PC-9 (cell line): ENCODE results near the gene MYO5B. TPM values are rescaled to one million over a fixed set of nuclear protein-coding genes. Genes with fewer than 3 reads are reported as not detected.

Experiments
- BruUV-seq: library from RNA; stranded (reverse); fragments of 400-500 nt; replicated peaks from 2 replicates; lab custom pipeline; 2021; lab: Mats Ljungman, UMichigan
- CTCF ChIA-PET: fragments of 300-600 bp; sonication (Branson Sonifier 250); formaldehyde crosslinking; loops from one replicate; lab custom pipeline; 2022; ENCODE audit warnings: antibody characterized with exemption; lab: Charles Lee
- POLR2A ChIA-PET: fragments of 300-600 bp; sonication (Branson Sonifier 250); formaldehyde crosslinking; loops from one replicate; lab custom pipeline; 2022; ENCODE audit warnings: antibody characterized with exemption; ENCODE audit not compliant: unreplicated experiment; lab: Charles Lee
- DNase-seq, 2 experiments: peaks; one replicate each; pipeline versions ENCODE4 v3.0.0 to v3.0.0-alpha.2; 2015 to 2022; ENCODE audit warnings: mixed read lengths in 1 of 2
- H2AFZ ChIP-seq: fragments of 200-600 bp; sonication (generic); 2 replicates; pipeline ENCODE4 v1.8.1; 2017; ENCODE audit warnings: antibody characterized with exemption
- H3F3A ChIP-seq: fragments of 200-600 bp; sonication (generic); 2 replicates; pipeline ENCODE4 v1.8.1; 2017; ENCODE audit warnings: antibody characterized with exemption, mild to moderate bottlenecking, low read depth; ENCODE audit not compliant: insufficient read depth
- H3K27ac ChIP-seq: fragments of 200-600 bp; sonication (generic); 2 replicates; pipeline ENCODE4 v1.6.1; 2016; ENCODE audit warnings: mixed run types
- H3K27me3 ChIP-seq: fragments of 200-600 bp; sonication (generic); 2 replicates; pipeline ENCODE4 v1.6.1; 2016; ENCODE audit warnings: low read depth, mixed run types; ENCODE audit not compliant: insufficient read depth
- H3K36me3 ChIP-seq: fragments of 200-600 bp; sonication (generic); 2 replicates; pipeline ENCODE4 v1.6.1; 2016; ENCODE audit warnings: low read depth, mixed run types
- H3K4me1 ChIP-seq: fragments of 200-600 bp; sonication (generic); replicated peaks from 2 replicates; pipeline ENCODE4 v1.6.1; 2016; ENCODE audit warnings: mixed run types; ENCODE audit not compliant: insufficient read depth
- H3K4me2 ChIP-seq: fragments of 200-600 bp; sonication (generic); 2 replicates; pipeline ENCODE4 v1.6.1; 2017; ENCODE audit warnings: mixed run types
- H3K4me3 ChIP-seq: fragments of 200-600 bp; sonication (generic); 2 replicates; pipeline ENCODE4 v1.6.1; 2016; ENCODE audit warnings: mixed run types
- H3K79me2 ChIP-seq: fragments of 200-600 bp; sonication (generic); 2 replicates; pipeline ENCODE4 v1.6.1; 2017; ENCODE audit warnings: low read depth, mixed run types
- H3K9me2 ChIP-seq: fragments of 200-600 bp; sonication (generic); 2 replicates; pipeline ENCODE4 v1.8.1; 2017; ENCODE audit warnings: mild to moderate bottlenecking; ENCODE audit not compliant: insufficient read depth
- H3K9me3 ChIP-seq: fragments of 200-600 bp; sonication (generic); 2 replicates; pipeline ENCODE4 v1.8.1; 2016; ENCODE audit warnings: low read depth; ENCODE audit not compliant: insufficient read depth
- H4K20me1 ChIP-seq: fragments of 200-600 bp; sonication (generic); 2 replicates; pipeline ENCODE4 v1.8.1; 2017; ENCODE audit not compliant: insufficient read depth
- EZH2 ChIP-seq: fragments of 200-600 bp; sonication (generic); IDR thresholded peaks from 2 replicates; pipeline ENCODE4 v1.8.0; 2017; ENCODE audit warnings: antibody characterized with exemption, low read depth
- intact Hi-C: fragments of 100-400 bp; cut with micrococcal nuclease; formaldehyde crosslinking; loops from one replicate; pipeline ENCODE4 v1.10.0; 2022; ENCODE audit not compliant: unreplicated experiment
- total RNA-seq: library from RNA; stranded (reverse); gene quantifications from 2 replicates; pipeline ENCODE4 v1.2.3, GENCODE V29; 2021
- TF ChIP-seq, protein P1 (sequence below): fragments of 200-600 bp; sonication (generic); conservative IDR thresholded peaks from 2 replicates; pipeline ENCODE4 v1.6.1; 2017; ENCODE audit warnings: mixed run types, antibody characterized with exemption, mild to moderate bottlenecking, moderate library complexity

MYO5B gene
- total RNA-seq, 1 experiment from 2014 or later = 25.4 TPM

DNA sequence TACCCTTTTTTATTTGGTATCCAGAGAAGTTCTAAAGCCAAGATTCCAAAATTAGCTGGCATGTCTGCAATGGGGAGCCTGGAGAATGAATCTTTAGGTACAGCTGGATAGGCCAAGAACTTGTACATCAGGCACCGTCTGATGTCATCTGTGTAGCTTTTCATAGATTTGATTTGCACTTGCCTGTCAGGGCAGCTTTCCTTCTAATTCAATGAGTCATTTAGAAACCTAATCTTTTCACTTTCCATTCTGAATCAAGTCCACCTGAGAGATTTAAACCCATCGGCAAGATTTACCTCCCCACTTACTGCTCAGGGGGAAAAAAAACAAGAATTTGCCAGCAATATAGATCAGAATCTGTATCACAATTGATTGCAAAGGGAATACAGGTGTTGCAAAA, 320.7 kb downstream of the MYO5B start:
- H3K27ac ChIP-seq = no peak overlapping the region
- intact Hi-C loops = no loop called here
- no peaks in the 10 kb centered on the region for H3F3A ChIP-seq
- BruUV-seq = no TSS peak
- no peak for DNase-seq
- TF ChIP-seq EZH2 = no peak
- TF ChIP-seq, protein P1, sequence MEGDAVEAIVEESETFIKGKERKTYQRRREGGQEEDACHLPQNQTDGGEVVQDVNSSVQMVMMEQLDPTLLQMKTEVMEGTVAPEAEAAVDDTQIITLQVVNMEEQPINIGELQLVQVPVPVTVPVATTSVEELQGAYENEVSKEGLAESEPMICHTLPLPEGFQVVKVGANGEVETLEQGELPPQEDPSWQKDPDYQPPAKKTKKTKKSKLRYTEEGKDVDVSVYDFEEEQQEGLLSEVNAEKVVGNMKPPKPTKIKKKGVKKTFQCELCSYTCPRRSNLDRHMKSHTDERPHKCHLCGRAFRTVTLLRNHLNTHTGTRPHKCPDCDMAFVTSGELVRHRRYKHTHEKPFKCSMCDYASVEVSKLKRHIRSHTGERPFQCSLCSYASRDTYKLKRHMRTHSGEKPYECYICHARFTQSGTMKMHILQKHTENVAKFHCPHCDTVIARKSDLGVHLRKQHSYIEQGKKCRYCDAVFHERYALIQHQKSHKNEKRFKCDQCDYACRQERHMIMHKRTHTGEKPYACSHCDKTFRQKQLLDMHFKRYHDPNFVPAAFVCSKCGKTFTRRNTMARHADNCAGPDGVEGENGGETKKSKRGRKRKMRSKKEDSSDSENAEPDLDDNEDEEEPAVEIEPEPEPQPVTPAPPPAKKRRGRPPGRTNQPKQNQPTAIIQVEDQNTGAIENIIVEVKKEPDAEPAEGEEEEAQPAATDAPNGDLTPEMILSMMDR = no peak
- H4K20me1 ChIP-seq = no peaks in the 10 kb centered on the region
- ChIA-PET CTCF (no interaction called here), POLR2A (no interaction called here)
- H3K4me2 ChIP-seq = no peak overlapping the region
- H3K27me3 ChIP-seq = no peaks in the 10 kb centered on the region
- H2AFZ ChIP-seq = no peak overlapping the region
- no peaks in the 10 kb centered on the region for H3K9me3 ChIP-seq
- no peak overlapping the region for H3K4me3 ChIP-seq
- no peaks in the 10 kb centered on the region for H3K79me2 ChIP-seq
- H3K36me3 ChIP-seq = 0 out of 2 replicates have a peak, but pooled peaks cover 5% of the 10 kb centered on the region
- no peaks in the 10 kb centered on the region for H3K4me1 ChIP-seq
- H3K9me2 ChIP-seq = no peaks in the 10 kb centered on the region

DNA sequence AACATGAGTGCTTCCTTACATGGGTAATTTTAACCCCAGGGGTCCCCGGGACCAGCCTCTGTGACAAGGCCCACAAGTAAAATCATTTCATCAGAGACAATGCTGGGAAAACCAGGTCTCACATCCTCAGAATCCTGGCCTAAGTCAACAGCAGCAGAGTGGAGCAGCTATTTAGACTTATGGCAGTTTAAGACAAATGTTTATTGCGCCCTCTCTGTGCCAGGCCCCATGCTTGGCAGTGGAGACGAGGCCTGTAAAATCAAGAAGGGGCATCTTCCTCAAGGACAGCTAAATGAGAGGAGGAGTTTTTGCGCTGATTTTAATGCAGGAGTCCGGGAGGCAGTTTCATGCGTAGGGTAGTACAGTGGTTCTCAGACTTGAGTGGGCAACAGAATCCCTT, 325.6 kb downstream of the MYO5B start:
- ChIA-PET CTCF (no interaction called here), POLR2A (no interaction called here)
- no peak for TF ChIP-seq EZH2
- TF ChIP-seq, protein P1 = no peak
- Histone ChIP-seq H3K36me3 (no peaks in the 10 kb centered on the region), H2AFZ (no peak overlapping the region), H3K9me2 (no peaks in the 10 kb centered on the region), H3K27ac (no peak overlapping the region), H3F3A (no peaks in the 10 kb centered on the region), H3K4me1 (peaks cover 6% of the 10 kb centered on the region; the same call in 1 of the 2 replicates), H4K20me1 (no peaks in the 10 kb centered on the region), H3K27me3 (no peaks in the 10 kb centered on the region), H3K9me3 (no peaks in the 10 kb centered on the region), H3K4me2 (no peak overlapping the region), H3K4me3 (no peak overlapping the region), H3K79me2 (no peaks in the 10 kb centered on the region)
- DNase-seq = no peak
- intact Hi-C loops = no loop called here
- no TSS peak for BruUV-seq

DNA sequence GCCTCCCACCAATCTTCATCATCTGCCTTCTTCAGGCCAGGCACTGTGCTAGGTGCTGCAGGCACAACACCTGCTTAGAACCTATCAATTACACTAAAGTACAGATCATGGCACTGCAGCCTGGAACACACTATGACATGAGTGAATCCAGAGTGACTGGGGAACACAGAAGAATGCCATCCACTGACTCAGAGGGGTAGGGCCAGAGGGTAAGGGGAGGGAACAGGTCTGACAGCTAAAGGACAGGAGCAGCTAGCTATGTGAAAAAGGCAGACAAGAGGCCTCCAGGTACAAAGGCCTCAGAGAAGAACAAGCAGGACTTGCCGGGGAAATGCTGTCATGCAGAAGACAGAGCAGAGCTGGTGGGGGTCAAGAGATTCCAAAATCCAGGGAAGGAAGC, 328.3 kb downstream of the MYO5B start:
- Histone ChIP-seq H3K9me2 (no peaks in the 10 kb centered on the region), H3K9me3 (no peaks in the 10 kb centered on the region), H3K36me3 (no peaks in the 10 kb centered on the region), H3K4me1 (peaks cover 6% of the 10 kb centered on the region; the same call in 1 of the 2 replicates), H3K27ac (no peak overlapping the region), H3F3A (no peaks in the 10 kb centered on the region), H3K4me3 (no peak overlapping the region), H3K4me2 (no peak overlapping the region), H4K20me1 (no peaks in the 10 kb centered on the region), H2AFZ (no peak overlapping the region), H3K27me3 (no peaks in the 10 kb centered on the region), H3K79me2 (no peaks in the 10 kb centered on the region)
- peak in 1 of 2 experiments; percentile 23 for DNase-seq
- CTCF ChIA-PET = interaction anchor here (0.6 kb wide), 1 partner anchor 328 kb away, joined by 5 read pairs; no protein-coding TSS in a partner anchor
- intact Hi-C loops = loop anchor here (2.0 kb wide), 1 partner anchor 26 kb away; no protein-coding TSS in a partner anchor
- no TSS peak for BruUV-seq
- POLR2A ChIA-PET = interaction anchor here (0.6 kb wide), 1 partner anchor 317 kb away, joined by 10 read pairs; no protein-coding TSS in a partner anchor
- TF ChIP-seq, protein P1 = no peak
- no peak for TF ChIP-seq EZH2
